GM21576 (cell line): ENCODE data around the gene CCDC142.

ENCODE experiments used
- ATAC-seq: cut with Tn5 transposase; IDR thresholded peaks from one replicate; pipeline ENCODE4 v1.9.1; 2021; ENCODE audit warnings: mild to moderate bottlenecking, moderate library complexity; ENCODE audit not compliant: unreplicated experiment

The CCDC142 gene

GRCh38 chr2:74482801-74483674 is at the start of gene CCDC142, which contains the start of gene TTC31:
Gene CCDC142, minus strand, starts transcription at chr2:74482998. Its CDS starts 161 bp downstream, at chr2:74482837.
Gene TTC31, plus strand, starts transcription at chr2:74483081. Its CDS starts 15 bp downstream, at chr2:74483096.
- peak; percentile 87 for ATAC-seq

- ATAC-seq, result no peak
Observed at GRCh38 chr2:74532222-74532621, 49.4 kb upstream of the CCDC142 start.

GRCh38 chr2:74531666-74532065 is 48.9 kb upstream of the CCDC142 start:
- no peak for ATAC-seq

GRCh38 chr2:74530239-74531187 is 47.7 kb upstream of the CCDC142 start:
- ATAC-seq, result peak; percentile 24

GRCh38 chr2:74529357-74530238 is 46.8 kb upstream of the CCDC142 start, which contains the start of the genes AUP1 and HTRA2:
Gene AUP1, minus strand, starts transcription at chr2:74529706. Its CDS starts 77 bp downstream, at chr2:74529629.
Gene HTRA2, plus strand, starts transcription at chr2:74529933. Its CDS starts 74 bp downstream, at chr2:74530007.
- peak; percentile 78 for ATAC-seq

- no peak for ATAC-seq
Observed at GRCh38 chr2:74528600-74529356, 46.0 kb upstream of the CCDC142 start.

GRCh38 chr2:74527741-74528140 is 44.9 kb upstream of the CCDC142 start:
- ATAC-seq, result no peak

GRCh38 chr2:74526649-74527230 is 43.9 kb upstream of the CCDC142 start:
- ATAC-seq, result no peak

- no peak for ATAC-seq
Observed at GRCh38 chr2:74525717-74526648, 43.2 kb upstream of the CCDC142 start, which contains the start of gene DQX1. Gene DQX1, minus strand, starts transcription at chr2:74526231. Its CDS starts 502 bp downstream, at chr2:74525729.

- ATAC-seq, result no peak
Observed at GRCh38 chr2:74524955-74525716, 42.3 kb upstream of the CCDC142 start.

GRCh38 chr2:74524005-74524404 is 41.2 kb upstream of the CCDC142 start:
- ATAC-seq, result no peak

- ATAC-seq, result no peak
Observed at GRCh38 chr2:74522516-74522915, 39.7 kb upstream of the CCDC142 start.

- no peak for ATAC-seq
Observed at GRCh38 chr2:74516650-74517049, 33.9 kb upstream of the CCDC142 start.

GRCh38 chr2:74515981-74516633 is 33.3 kb upstream of the CCDC142 start:
- ATAC-seq, result no peak

GRCh38 chr2:74515271-74515980 is 32.6 kb upstream of the CCDC142 start:
- no peak for ATAC-seq
